Activated naive CD8-positive, alpha-beta T cell treated with anti-CD3 and anti-CD28 coated beads, Interleukin-2, amount 50 U/mL, for 16 hours (primary cell): Measurements from ENCODE around the gene COPG1.
A peak's percentile ranks its signal among the peaks of the same experiment; 100 is the strongest.
"Not testable (repeated sequence)": the region's sequence is repeated elsewhere in the genome, so short reads cannot be mapped to it uniquely, and the experiment has no call there.

Experiments used
- DNase-seq: peaks from one replicate; pipeline ENCODE4 v3.0.0-alpha.2; 2020; ENCODE audit warnings: low read depth, low spot score

Gene COPG1

GRCh38 chr3:129249284-129250065, at the start of gene COPG1:
Gene COPG1 (plus strand): TSS chr3:129249606. CDS start chr3:129249710, 104 bp downstream.
- DNase-seq: peak; percentile 64

GRCh38 chr3:129204473-129204872, 44.9 kb upstream of the COPG1 start:
- DNase-seq: no peak

GRCh38 chr3:129205109-129205832, 44.1 kb upstream of the COPG1 start:
- no peak for DNase-seq

- DNase-seq: no peak
Observed at GRCh38 chr3:129207479-129207878, 41.9 kb upstream of the COPG1 start.

GRCh38 chr3:129211345-129211744, 38.1 kb upstream of the COPG1 start:
- DNase-seq: no peak

GRCh38 chr3:129211772-129212171, 37.6 kb upstream of the COPG1 start:
- no peak for DNase-seq

GRCh38 chr3:129213238-129213637, 36.2 kb upstream of the COPG1 start:
- no peak for DNase-seq

- no peak for DNase-seq
Observed at GRCh38 chr3:129218742-129219141, 30.7 kb upstream of the COPG1 start.

GRCh38 chr3:129224387-129224786, 25.0 kb upstream of the COPG1 start:
- DNase-seq: not testable (repeated sequence)

- DNase-seq: no peak
Observed at GRCh38 chr3:129224984-129225393, 24.4 kb upstream of the COPG1 start.

- DNase-seq: no peak
Observed at GRCh38 chr3:129226374-129226773, 23.0 kb upstream of the COPG1 start.

GRCh38 chr3:129228891-129229585, 20.4 kb upstream of the COPG1 start:
- DNase-seq: no peak

GRCh38 chr3:129230311-129231019, 18.9 kb upstream of the COPG1 start:
- no peak for DNase-seq

- DNase-seq: no peak
Observed at GRCh38 chr3:129231331-129232119, 17.9 kb upstream of the COPG1 start.

- DNase-seq: no peak
Observed at GRCh38 chr3:129233538-129233937, 15.9 kb upstream of the COPG1 start.

- no peak for DNase-seq
Observed at GRCh38 chr3:129234441-129234840, 15.0 kb upstream of the COPG1 start.

- no peak for DNase-seq
Observed at GRCh38 chr3:129235344-129235917, 14.0 kb upstream of the COPG1 start.

- no peak for DNase-seq
Observed at GRCh38 chr3:129238945-129239705, 10.3 kb upstream of the COPG1 start.

GRCh38 chr3:129239991-129240390, 9.4 kb upstream of the COPG1 start:
- no peak for DNase-seq

- no peak for DNase-seq
Observed at GRCh38 chr3:129240436-129240835, 9.0 kb upstream of the COPG1 start.
